ENCODE data around the gene FAM110A. TPM values are rescaled to one million over a fixed set of nuclear protein-coding genes. Genes with fewer than 3 reads are reported as not detected.
"Not testable (repeated sequence)": the region's sequence is repeated elsewhere in the genome, so short reads cannot be mapped to it uniquely, and the experiment has no call there.

The FAM110A gene
- total RNA-seq: 1 to 10 TPM; 5.7 to 5.8 TPM

GRCh38 chr20:833450-834150 lies at the start of gene FAM110A:
Gene FAM110A (plus strand): TSS chr20:833715. CDS start chr20:844805, 11,090 bp downstream.
- Histone ChIP-seq H3K27ac (peak within 1 kb of the TSS; percentile 75 to 84), H3K36me3 (no peaks in the 10 kb centered on the region), H3K4me1 (peaks cover 0 to 30% of the 10 kb centered on the region in 2 donors), H3K27me3 (no peaks in the 10 kb centered on the region), H3K4me3 (peak within 1 kb of the TSS; percentile 71 to 83), H3K9me3 (peaks cover 0 to 6% of the 10 kb centered on the region in 2 donors)
- no peak for TF ChIP-seq CTCF (IDR thresholded peaks at IDR 0.05)
- DNase-seq (ENCODE audit: low spot score): peak; percentile 95

GRCh38 chr20:787825-788224 lies 45.7 kb upstream of the FAM110A start:
- no peak for DNase-seq (ENCODE audit: low spot score)
- no peak overlapping the region for H3K4me3 ChIP-seq
- no peak for TF ChIP-seq CTCF (IDR thresholded peaks at IDR 0.05)
- no peaks in the 10 kb centered on the region for H3K36me3 ChIP-seq
- H3K27ac ChIP-seq: no peak overlapping the region
- H3K27me3 ChIP-seq: no peaks in the 10 kb centered on the region
- no peaks in the 10 kb centered on the region for H3K4me1 ChIP-seq
- peaks cover 0 to 22% of the 10 kb centered on the region in 2 donors for H3K9me3 ChIP-seq

GRCh38 chr20:791056-791455 lies 42.5 kb upstream of the FAM110A start:
- Histone ChIP-seq H3K27me3 (no peaks in the 10 kb centered on the region), H3K4me1 (no peaks in the 10 kb centered on the region), H3K27ac (no peak overlapping the region), H3K36me3 (no peaks in the 10 kb centered on the region), H3K9me3 (peaks cover 0 to 13% of the 10 kb centered on the region in 2 donors), H3K4me3 (no peak overlapping the region)
- no peak for DNase-seq (ENCODE audit: low spot score)
- no peak for TF ChIP-seq CTCF (IDR thresholded peaks at IDR 0.05)

- H3K36me3 ChIP-seq: no peaks in the 10 kb centered on the region
- no peaks in the 10 kb centered on the region for H3K4me1 ChIP-seq
- no peaks in the 10 kb centered on the region for H3K27me3 ChIP-seq
- no peak for DNase-seq (ENCODE audit: low spot score)
- H3K27ac ChIP-seq: no peak overlapping the region
- no peak overlapping the region for H3K4me3 ChIP-seq
- peaks cover 0 to 13% of the 10 kb centered on the region in 2 donors for H3K9me3 ChIP-seq
- TF ChIP-seq CTCF (IDR thresholded peaks at IDR 0.05): no peak
Observed at GRCh38 chr20:792248-792647, 41.3 kb upstream of the FAM110A start.

- H3K36me3 ChIP-seq: no peaks in the 10 kb centered on the region
- no peak for TF ChIP-seq CTCF (IDR thresholded peaks at IDR 0.05)
- peaks cover 0 to 5% of the 10 kb centered on the region in 2 donors for H3K9me3 ChIP-seq
- no peak overlapping the region for H3K4me3 ChIP-seq
- H3K4me1 ChIP-seq: no peaks in the 10 kb centered on the region
- DNase-seq (ENCODE audit: low spot score): no peak
- H3K27ac ChIP-seq: no peak overlapping the region
- H3K27me3 ChIP-seq: no peaks in the 10 kb centered on the region
Observed at GRCh38 chr20:796921-797320, 36.6 kb upstream of the FAM110A start.

- not testable (repeated sequence) for H3K36me3 ChIP-seq; H3K4me3 ChIP-seq; H3K27ac ChIP-seq; DNase-seq (ENCODE audit: low spot score); H3K9me3 ChIP-seq; H3K4me1 ChIP-seq; H3K27me3 ChIP-seq
Observed at GRCh38 chr20:798746-799145, 34.8 kb upstream of the FAM110A start.

- not testable (repeated sequence) for H3K27ac ChIP-seq; H3K4me3 ChIP-seq; H3K4me1 ChIP-seq; H3K9me3 ChIP-seq; DNase-seq (ENCODE audit: low spot score); H3K27me3 ChIP-seq; H3K36me3 ChIP-seq
Observed at GRCh38 chr20:800026-800425, 33.5 kb upstream of the FAM110A start.
